Thyroid gland (tissue), 4 donors: ENCODE data around the gene ANKMY2.

Source experiments
- POLR2A ChIP-seq, 2 donors: fragments of 450-650 bp; IDR thresholded peaks; one replicate each; pipeline ENCODE4 v1.6.1; 2017; ENCODE audit warnings: antibody characterized with exemption in 2 of 2, mild to moderate bottlenecking in 2 of 2, moderate library complexity in 1 of 2
- TF ChIP-seq, protein P1 (sequence below), 6 experiments: fragments of 200-600 bp in 3 of 6; fragments of 450-650 bp in 3 of 6; sonication (generic) in 3 of 6; IDR thresholded peaks; one replicate each; pipeline ENCODE4 v1.5.1; 2016 to 2019; ENCODE audit warnings: antibody characterized with exemption in 6 of 6, mild to moderate bottlenecking in 2 of 6, inconsistent platforms in 1 of 6, moderate library complexity in 1 of 6

GRCh38 chr7:16587129-16587528 lies 58.4 kb downstream of the ANKMY2 start:
- TF ChIP-seq POLR2A (IDR thresholded peaks at IDR 0.05) = no peak
- TF ChIP-seq, protein P1, sequence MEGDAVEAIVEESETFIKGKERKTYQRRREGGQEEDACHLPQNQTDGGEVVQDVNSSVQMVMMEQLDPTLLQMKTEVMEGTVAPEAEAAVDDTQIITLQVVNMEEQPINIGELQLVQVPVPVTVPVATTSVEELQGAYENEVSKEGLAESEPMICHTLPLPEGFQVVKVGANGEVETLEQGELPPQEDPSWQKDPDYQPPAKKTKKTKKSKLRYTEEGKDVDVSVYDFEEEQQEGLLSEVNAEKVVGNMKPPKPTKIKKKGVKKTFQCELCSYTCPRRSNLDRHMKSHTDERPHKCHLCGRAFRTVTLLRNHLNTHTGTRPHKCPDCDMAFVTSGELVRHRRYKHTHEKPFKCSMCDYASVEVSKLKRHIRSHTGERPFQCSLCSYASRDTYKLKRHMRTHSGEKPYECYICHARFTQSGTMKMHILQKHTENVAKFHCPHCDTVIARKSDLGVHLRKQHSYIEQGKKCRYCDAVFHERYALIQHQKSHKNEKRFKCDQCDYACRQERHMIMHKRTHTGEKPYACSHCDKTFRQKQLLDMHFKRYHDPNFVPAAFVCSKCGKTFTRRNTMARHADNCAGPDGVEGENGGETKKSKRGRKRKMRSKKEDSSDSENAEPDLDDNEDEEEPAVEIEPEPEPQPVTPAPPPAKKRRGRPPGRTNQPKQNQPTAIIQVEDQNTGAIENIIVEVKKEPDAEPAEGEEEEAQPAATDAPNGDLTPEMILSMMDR (IDR thresholded peaks at IDR 0.05) = no peak
